Measurements from ENCODE around the gene CCDC17. TPM values are rescaled to one million over a fixed set of nuclear protein-coding genes. Genes with fewer than 3 reads are reported as not detected.
A peak's percentile ranks its signal among the peaks of the same experiment; 100 is the strongest.
"Not testable (repeated sequence)": the region's sequence is repeated elsewhere in the genome, so short reads cannot be mapped to it uniquely, and the experiment has no call there.

CCDC17 gene
- total RNA-seq, 1 donor from 2014 or later, result 5.2 TPM

- DNase-seq (ENCODE audit: low spot score) (no peak), ATAC-seq (no peak)
- intact Hi-C loops (cut with DNase I), result no loop called here
These were observed 5.2 kb upstream of the CCDC17 start for GRCh38 chr1:45629035-45629434.

- peak; percentile 63 for ATAC-seq
- no peak for DNase-seq (ENCODE audit: low spot score)
- intact Hi-C loops (cut with DNase I), result no loop called here
These were observed 1.1 kb downstream of the CCDC17 start for GRCh38 chr1:45622524-45623394.

GRCh38 chr1:45621895-45622523, 1.8 kb downstream of the CCDC17 start:
- intact Hi-C loops (cut with DNase I), result no loop called here
- ATAC-seq, result peak; percentile 64
- peak; percentile 61 for DNase-seq (ENCODE audit: low spot score)

- ATAC-seq (peak; percentile 6), DNase-seq (ENCODE audit: low spot score) (no peak)
- intact Hi-C loops (cut with DNase I), result no loop called here
These were observed 2.4 kb downstream of the CCDC17 start for GRCh38 chr1:45621501-45621836.

GRCh38 chr1:45620588-45621500, 3.0 kb downstream of the CCDC17 start:
- DNase-seq (ENCODE audit: low spot score) (no peak), ATAC-seq (no peak)
- intact Hi-C loops (cut with DNase I), result no loop called here

- DNase-seq (ENCODE audit: low spot score) (no peak), ATAC-seq (no peak)
- intact Hi-C loops (cut with DNase I), result no loop called here
These were observed 4.5 kb downstream of the CCDC17 start for GRCh38 chr1:45619149-45619921.

GRCh38 chr1:45617618-45618017, 6.2 kb downstream of the CCDC17 start:
- no peak for ATAC-seq
- intact Hi-C loops (cut with DNase I), result no loop called here
- DNase-seq (ENCODE audit: low spot score), result no peak

- DNase-seq (ENCODE audit: low spot score) (no peak), ATAC-seq (no peak)
- intact Hi-C loops (cut with DNase I), result no loop called here
These were observed 8.0 kb downstream of the CCDC17 start for GRCh38 chr1:45615885-45616284.

- DNase-seq (ENCODE audit: low spot score), result no peak
- no peak for ATAC-seq
- intact Hi-C loops (cut with DNase I), result no loop called here
These were observed 10.8 kb downstream of the CCDC17 start for GRCh38 chr1:45612941-45613579.

- intact Hi-C loops (cut with DNase I), result no loop called here
- ATAC-seq (no peak), DNase-seq (ENCODE audit: low spot score) (no peak)
These were observed 13.1 kb downstream of the CCDC17 start for GRCh38 chr1:45610589-45611226.

- DNase-seq (ENCODE audit: low spot score) (no peak), ATAC-seq (no peak)
These were observed 15.4 kb downstream of the CCDC17 start for GRCh38 chr1:45608175-45609156.

GRCh38 chr1:45607404-45608074, 16.3 kb downstream of the CCDC17 start:
- DNase-seq (ENCODE audit: low spot score), result no peak

More at GRCh38 chr1:45608175-45609156, 15.4 kb downstream of the CCDC17 start:
- intact Hi-C loops (cut with DNase I), result no loop called here

GRCh38 chr1:45604239-45604638, 19.6 kb downstream of the CCDC17 start:
- intact Hi-C loops (cut with DNase I), result no loop called here
- ATAC-seq (no peak), DNase-seq (ENCODE audit: low spot score) (no peak)

More at GRCh38 chr1:45607404-45608074, 16.3 kb downstream of the CCDC17 start:
- intact Hi-C loops (cut with DNase I), result no loop called here
- no peak for ATAC-seq

- DNase-seq (ENCODE audit: low spot score); intact Hi-C loops (cut with DNase I); ATAC-seq: not testable (repeated sequence)
These were observed 27.1 kb downstream of the CCDC17 start for GRCh38 chr1:45596765-45597164.

GRCh38 chr1:45594412-45594811, 29.4 kb downstream of the CCDC17 start:
- DNase-seq (ENCODE audit: low spot score), result no peak
- intact Hi-C loops (cut with DNase I), result no loop called here
- no peak for ATAC-seq

- DNase-seq (ENCODE audit: low spot score) (no peak), ATAC-seq (no peak)
- intact Hi-C loops (cut with DNase I), result no loop called here
These were observed 34.0 kb downstream of the CCDC17 start for GRCh38 chr1:45589861-45590260.

Measured in sciatic nerve (tissue), 2 donors.